GM21717 (cell line): Measurements from ENCODE around the gene MYL12B.

Experiments
- ATAC-seq: cut with Tn5 transposase; IDR thresholded peaks from one replicate; pipeline ENCODE4 v1.9.1; 2021; ENCODE audit warnings: mild to moderate bottlenecking, moderate library complexity; ENCODE audit not compliant: unreplicated experiment

MYL12B gene

DNA sequence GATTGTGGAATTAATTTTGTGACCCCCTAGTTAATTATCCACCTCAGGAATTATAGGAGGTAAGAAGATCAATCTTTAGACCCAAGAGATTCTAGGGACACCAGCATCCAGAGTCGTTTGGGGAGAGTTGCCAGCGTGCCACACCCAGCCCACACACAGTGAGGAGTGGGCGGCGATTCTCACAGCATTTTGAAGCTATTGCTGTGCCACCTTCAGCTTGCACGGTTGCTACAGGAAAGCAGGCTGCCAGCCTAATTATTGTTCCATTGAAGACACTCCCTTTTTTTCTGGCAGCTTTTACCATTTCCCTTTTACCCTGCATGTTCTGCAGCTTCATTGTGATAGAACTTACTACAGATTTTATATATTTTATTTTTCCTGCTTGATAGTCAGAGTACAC is 27.5 kb upstream of the MYL12B start:
- no peak for ATAC-seq

DNA sequence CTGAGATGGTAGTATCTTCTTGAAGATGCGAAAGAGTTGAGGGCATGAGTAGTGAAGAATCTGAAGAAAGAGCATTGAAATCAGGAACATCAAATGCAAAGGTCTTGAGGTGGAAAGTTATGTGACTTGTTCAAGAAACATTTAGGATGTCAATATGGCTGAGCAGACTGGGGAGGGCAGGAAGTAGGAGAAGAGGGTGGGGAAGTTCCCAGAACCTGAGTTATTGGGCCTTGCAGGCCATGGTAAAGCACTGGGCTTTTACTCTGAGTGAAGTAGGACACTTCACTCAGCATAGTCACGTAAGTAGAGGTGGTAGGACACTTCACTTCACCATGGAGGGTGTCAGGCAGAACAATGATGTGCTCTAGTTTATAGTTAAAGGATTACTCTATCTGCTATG is 26.1 kb upstream of the MYL12B start:
- ATAC-seq: no peak

DNA sequence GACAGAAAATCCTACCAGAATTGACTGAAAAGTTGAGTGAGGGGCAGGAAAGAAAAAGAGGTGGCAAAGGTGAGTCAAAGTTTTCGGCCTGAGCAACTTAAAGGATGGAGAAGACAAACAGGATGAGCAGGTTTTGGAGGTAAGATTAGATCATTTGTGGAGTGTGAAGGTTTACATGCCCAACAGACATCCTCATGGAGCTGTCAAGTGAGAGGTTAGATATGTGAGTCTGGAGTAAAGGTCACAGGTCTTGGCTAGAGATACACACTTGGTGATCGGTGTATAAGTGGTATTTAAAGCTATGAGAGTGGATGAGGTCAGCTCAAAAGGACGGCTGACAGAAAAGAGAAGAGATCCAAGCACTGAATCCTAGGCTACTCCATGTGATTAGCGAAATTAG is 25.5 kb upstream of the MYL12B start:
- ATAC-seq: no peak

DNA sequence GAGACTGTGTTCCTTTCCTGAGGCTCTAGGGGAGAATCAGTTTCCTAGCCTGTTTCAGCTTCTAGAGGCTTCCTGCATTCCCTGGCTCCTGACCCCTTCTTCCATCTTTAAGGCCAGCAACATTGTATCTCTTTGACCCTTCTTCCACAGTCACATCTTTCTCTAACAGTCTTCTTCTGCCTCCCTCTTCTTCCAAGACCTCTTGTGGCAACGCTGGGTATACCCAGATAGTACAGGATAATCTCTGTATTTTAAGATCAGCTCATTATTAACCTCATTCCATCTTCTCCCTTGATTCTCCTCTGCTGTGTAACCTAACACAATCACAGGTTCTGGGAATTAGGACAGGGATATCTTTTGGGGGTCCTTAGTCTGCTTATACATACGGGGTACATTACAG is 23.2 kb upstream of the MYL12B start:
- no peak for ATAC-seq

DNA sequence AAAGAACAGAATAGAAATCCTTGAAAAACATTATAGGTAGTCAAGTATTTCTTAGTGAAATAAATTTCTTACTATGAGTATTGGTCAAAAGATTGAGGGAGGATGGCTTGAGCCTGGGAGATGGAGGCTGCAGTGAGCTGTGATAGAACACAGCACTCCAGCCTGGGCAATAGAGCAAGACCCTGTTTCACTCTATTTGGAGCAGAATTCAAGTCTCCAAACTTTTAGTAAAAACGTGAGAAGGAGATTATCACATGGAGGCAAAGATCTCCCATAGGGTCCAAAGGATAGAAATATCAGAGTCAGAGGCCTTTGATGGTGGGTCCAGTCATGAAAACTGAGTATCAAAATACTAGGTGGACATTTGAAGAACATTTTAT is 16.8 kb upstream of the MYL12B start:
- ATAC-seq: no peak

DNA sequence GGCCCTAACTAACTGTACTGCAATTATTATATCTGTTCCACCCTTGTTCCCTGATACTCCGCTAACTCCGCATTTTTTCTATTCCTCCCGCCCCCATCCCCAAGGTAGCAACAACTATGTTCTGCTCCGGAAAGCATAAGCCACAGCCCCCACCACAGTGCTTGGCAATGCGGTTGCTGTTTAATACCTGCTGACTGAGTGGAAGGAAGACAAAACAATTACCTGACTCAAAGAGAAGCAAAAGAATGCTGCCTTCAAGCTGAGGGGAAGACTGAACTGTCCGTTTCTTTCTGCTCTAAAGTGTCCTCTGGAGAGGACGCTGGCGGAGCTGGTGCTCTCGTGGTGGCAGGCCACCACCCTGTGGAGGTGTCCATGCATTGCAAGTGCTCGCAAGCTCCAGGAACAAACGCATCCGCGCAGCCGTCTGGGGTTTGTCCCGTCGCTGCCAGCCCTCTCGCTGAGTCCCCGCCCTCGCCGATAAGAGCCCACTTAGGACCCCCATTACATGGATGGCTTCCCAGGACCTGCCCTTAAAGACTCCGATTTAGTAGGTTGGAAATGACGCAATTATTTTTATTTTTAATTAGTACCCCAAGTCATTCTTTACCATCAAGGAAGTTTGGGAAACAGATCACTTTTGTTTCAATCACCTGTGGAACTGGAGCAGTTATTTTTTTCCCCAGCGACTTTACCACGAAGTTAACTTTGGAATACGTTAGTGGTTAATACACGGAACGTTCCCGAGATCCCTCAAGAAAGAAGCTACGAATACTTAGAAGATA is 15.9 kb upstream of the MYL12B start:
- ATAC-seq: peak; percentile 47

DNA sequence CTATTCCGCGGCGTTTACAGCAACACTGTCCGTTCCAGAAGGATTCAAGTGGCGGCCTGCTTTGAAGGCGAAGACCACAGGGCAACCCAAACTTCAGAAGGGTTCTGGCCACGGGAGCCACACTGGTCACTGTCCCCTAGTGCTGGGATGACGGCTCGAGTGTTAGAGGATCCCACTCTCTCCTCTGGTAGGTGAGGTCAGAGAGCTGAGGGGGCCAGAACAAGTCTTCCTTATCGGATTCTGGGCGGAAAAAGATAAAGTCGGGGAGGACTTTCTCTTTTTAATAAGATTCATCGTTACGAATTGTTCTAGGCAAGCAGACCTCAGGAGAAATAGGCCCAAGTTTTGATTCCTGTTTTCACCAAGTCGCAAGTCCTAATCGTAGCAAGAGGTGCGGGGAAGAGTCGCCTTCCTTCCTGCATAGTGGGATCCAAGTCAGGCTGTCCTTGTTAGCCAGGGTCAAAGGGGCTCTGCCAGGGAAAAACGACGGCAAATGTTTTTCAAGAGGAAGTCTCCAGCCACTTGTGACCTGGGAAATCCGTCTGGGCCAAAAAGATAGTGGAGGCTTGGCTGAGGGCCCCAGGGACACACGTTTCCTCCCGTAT is 15.2 kb upstream of the MYL12B start:
- peak; percentile 5 for ATAC-seq

DNA sequence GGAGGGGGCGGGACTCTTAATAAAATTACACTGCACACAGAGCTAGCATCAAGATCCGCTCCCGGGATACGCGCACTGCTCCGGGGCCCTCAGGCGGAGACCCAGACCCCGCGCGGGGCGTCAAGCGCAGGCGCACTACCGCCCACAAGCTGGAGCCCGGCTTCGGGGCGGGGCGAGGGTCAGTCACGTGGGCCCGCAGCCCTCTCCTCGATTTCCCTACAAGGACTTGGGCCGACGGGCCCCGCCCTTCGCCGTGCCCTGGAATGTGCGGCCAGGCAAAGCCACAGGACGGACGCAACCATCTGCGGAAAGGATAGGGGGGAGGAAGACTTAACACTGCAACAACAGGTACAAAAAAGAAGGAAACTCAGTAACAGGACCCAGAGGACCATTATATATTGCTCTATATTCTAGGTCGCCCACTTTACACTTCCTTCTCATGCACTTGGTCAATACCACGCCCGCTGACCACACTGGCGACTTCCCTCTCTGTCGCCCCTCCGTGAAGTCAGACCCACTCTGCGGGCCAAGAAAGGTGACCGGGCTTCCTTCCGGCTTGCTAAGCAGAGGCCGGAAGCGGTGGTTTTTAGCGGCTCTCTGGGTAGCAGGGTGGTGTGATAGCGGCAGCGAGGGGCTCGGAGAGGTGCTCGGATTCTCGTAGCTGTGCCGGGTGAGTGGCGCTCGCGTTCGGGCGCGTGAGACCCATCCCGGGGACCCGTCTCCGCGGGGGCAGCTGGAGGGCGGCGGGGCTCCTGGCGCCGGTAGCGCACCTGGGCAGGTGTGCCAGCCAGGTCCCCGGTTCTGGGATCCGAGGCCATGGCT is 14.5 kb upstream of the MYL12B start, which contains the start of gene MYL12A:
Gene MYL12A, plus strand, starts transcription at position 562 of the 822 bp plus-strand sequence. CDS start 5,447 bp downstream, outside the sequence.
- peak; percentile 79 for ATAC-seq

DNA sequence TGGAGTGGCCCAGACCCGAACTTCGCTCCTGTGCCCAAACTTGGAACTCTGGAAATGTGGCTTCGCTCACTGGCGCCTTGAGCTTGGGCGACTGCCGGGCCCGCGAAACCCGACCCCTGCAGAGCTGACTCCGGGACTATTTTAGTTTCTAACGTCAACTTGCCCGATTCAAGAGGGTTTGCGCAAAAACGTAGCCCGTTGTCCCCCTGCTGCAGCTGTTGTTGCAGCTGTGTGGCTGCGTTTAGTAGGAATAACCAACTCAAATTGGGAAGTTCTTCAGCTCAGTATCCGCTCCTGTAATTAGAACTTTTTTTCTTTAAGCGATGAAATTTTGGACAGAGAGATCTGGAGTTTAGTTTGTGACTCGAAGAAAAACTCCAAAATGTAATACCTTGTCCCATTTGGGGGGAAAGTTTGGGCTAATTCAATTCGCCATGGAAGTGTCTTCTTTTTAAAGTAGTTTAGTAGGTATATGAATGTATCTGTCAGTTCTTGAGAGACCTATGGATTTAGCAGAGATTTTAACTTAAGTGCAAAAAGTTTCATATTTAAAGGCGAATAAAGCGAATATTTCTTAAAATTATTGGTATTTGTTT is 13.8 kb upstream of the MYL12B start:
- ATAC-seq: no peak

DNA sequence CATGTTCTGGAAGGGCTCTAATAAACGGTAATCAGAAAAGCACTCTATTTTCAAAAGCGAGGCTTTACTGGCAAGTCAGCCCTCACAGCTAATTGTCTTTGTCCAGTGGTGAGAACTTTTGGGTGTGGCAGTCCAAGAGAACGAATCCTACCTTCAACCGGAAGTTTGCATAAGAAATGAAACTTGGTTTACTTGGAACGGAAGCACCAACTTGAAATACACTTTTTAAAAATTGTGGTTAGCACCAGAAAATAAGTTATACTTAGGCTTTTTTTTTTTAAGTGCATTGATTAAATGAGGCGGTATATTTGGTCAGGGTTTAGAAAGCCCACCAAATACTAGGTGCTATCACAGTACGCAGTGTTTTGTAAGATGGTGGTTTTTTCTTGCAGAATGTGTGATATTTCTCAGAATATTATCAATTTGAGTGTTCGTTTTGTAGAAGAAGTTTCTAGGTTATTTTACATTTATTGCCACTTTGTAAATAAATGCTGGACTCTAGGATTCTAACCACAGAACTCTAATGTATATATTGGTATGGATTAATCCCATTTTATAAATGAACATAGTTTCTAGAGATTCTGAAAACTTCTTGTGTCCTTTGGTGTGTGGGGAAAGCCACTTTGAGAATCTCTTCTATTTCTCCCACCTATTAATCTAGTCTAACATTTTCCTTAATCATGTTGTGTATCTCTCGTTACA is 13.1 kb upstream of the MYL12B start:
- ATAC-seq: no peak

DNA sequence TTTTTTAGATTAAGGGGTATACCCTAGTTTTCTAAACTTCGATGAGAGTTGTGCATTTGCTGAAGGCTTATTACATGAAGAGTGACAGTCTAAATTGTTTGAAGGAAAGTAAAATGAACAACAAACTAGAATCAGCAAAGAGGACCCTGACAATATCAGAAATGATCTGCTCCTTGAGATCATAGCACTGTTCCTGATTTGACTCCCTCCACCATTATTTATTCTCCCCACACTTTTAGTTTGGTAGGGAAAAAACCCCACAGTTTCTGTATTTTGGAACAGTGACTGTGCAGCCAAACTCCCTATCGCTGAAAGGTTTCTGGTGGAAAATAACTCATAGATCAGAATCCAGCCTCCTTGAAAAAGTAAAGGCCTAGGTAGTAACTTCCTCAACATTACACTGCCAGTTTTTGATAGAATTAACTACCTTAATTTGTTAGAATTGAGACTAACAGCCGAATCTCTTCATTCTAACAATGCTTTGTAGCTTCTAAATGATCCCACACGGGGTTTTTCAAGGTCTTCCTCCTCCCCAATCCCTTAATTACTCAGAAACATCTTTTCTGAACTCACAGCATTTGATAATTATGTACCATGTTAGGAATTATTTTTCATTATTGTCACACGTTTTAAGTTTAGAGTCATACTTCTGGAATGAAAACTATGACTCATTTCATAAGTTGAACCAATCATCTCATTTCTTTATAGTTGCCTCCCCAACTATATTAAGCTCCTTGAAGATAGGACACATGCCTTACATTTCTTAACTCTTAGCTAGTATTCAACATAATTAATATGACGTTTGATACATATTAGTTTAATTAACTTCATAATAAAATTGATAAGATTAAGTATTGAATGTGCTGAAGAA is 11.5 kb upstream of the MYL12B start:
- no peak for ATAC-seq

DNA sequence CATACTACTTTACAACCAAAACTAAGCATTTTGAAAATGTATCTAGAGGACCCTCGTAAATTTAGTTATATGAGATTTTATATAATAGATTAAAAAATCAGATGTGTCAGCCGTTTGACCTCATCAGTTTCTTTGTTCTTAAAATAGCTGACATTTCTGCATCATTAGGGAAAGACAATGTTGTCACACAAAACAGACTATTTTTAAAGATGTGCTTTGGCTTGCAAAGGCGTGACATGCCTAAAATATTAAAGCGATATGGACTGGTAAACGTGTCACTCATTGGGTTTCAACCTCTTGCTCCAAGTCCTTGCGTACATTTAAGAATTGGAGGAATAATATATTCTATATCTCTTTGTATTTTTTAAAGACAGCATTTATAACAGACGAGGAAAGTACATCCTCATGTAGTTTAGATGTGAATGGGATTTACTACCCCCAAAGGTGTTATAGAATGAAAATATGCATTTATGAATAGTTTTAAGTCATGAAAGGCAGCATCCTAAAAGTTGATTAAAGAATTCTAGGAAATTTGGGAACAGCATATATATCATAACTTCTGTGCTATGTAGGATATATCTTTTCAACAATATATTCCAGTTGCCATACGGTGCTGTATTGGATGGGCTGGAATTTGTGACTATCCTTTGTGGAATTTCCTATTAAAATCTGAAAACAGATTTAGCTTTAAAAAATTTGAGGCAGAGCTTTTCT is 10.5 kb upstream of the MYL12B start:
- no peak for ATAC-seq

DNA sequence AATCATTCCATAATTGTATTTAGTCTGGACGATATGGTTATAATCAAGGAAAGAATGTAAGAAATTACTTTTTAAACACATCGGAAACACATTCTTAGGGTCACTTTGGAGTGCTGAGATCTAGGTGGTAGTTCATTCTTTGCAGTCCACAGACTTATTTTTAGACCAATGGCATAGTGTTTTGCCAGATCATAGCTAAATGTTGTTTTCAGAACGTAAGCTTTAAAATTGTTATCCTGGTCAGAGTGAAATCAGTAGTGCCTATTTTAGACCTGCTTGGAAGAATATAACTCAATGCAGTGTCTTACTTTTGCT is 10.0 kb upstream of the MYL12B start:
- ATAC-seq: no peak

DNA sequence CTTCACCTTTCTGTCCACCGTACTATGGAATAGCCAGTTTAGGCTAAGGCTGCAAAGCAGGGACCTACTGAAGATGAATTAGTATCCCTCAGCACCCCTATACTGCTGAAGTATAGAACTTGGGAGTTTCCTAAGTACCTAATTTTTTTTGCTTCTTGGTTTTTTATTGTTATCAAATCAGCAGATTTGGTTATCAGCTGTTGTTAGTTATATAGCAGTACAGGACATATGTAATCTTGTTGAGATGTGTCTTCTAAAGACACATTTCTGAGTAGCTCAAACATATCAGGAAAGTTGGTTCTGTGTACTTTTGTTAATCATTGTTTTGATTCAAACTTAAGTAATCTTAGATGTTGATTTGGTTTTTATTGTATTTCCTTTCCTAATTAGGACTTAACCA is 9.1 kb upstream of the MYL12B start:
- ATAC-seq: no peak

DNA sequence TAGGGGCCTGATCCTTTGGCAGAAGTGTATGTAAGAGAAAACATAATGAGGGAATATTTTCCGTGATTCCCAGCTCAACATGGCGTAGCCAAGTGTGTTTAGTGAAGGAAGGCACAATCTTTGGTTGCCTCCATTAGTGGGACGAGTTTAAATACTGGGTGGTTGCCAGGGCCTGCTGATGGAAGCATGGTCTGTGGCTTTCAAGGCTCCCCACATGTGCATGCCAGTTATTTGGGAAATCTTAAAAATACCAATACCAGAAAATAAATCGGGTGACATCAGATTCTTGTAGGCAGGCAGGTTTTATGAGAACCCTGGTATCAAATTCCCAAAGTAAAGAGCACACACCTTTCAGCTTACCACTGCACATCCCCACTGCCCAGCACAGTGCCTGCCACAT is 7.2 kb upstream of the MYL12B start:
- ATAC-seq: no peak

DNA sequence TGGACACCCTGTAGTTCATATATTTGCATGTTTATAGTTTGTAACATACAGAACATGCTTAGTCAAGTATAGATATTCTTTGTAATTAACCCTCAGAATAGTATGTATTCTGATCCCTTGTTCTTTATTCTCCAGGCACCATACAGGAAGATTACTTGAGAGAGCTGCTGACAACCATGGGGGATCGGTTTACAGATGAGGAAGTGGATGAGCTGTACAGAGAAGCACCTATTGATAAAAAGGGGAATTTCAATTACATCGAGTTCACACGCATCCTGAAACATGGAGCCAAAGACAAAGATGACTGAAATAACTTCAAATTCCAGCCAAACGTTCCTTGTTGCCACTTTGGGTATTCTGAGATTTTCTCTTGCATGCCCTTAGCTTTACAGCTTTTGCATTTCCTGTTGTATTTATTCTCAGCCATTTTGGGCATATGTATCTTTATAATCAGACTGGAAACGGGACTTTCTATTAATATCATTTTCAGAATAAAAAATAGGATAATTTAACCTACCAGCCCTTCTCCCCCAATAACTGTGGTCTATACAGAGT is 6.2 kb upstream of the MYL12B start:
- ATAC-seq: no peak

DNA sequence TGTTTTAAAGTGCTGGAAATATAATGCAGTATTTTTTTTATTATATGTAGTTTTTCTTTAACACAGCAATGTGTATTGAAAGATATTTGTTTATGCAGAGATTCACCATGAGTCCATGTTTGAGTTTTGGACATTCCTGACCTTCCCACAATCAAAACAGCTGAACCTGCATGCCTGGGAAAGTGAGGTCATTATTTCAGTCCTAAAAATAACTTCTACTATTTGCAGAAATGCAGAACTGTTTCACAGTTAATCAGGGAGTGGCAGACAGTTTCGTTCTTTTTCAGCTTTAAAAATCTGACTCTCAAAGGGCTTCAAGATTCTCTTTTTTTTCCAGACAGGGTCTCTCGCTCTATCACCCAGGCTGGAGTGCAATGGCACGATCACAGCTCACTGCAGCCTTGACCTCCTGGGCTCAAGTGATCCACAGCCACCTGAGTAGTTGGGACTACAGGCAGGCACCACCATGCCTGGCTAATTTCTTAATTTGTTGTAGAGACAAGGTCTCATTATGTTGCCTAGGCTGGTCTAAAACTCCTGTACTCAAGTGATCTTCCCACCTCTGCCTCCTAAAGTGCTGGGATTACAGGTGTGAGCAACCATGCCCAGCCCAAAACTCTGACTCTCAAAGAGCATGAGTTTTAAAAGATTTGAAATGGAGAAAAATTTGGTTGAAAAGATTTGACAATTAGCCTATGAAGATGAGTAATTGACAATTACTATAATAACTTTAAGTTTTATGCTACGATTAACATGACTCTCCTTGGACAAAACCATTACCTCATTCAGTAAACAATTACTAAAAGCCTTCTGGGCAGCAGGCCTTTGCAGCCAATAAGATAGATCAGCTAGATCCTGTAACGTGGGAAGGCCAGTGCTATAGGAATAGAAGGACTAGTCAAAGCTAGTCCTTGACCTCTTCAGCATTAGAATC is 5.0 kb upstream of the MYL12B start:
- ATAC-seq: no peak

DNA sequence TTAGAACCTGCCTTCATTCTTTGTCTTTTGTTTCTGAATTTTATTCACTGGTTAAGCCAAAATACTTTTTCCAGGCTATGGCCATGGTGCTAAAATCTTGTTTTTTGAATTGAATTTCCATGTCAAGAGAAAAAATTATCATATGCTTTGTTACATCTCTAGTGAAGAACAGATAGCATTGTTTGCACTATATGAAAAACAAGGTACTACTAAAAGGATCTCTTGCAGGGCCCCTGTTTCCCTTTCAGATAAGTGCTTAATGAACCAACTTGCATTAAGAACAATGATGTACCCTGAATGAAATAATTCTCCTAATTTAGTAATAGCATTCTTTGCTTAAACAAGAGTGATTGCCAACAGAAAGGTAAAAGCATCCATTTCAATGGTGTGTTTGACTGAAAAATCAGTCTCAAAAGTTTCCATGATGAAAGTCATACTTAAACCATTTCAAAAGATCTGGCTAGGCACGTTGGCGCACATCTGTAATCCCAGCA is 4.3 kb upstream of the MYL12B start:
- no peak for ATAC-seq
